A549 (cell line): Measurements from ENCODE around the gene C11orf68.

Experiments used
- CTCF ChIP-seq: fragments of >200 bp; sonication (Bioruptor Twin); formaldehyde crosslinking; IDR thresholded peaks from 3 replicates; pipeline ENCODE4 v1.5.1; 2016
- MAFK ChIP-seq: fragments of 450-650 bp; IDR thresholded peaks from 2 replicates; pipeline ENCODE4 v1.6.1; 2014; ENCODE audit not compliant: partially characterized antibody
- ZFP36 ChIP-seq: fragments of 450-650 bp; IDR thresholded peaks from 2 replicates; pipeline ENCODE4 v1.6.1; 2014; ENCODE audit warnings: borderline replicate concordance; ENCODE audit not compliant: partially characterized antibody
- ZNF302 ChIP-seq: fragments of 250-450 bp; sonication (Bioruptor Pico); IDR thresholded peaks from 2 replicates; pipeline ENCODE4 v1.9.0; 2021; ENCODE audit warnings: inconsistent platforms, mild to moderate bottlenecking, moderate library complexity
- TF ChIP-seq, protein P1 (sequence below): fragments of 200-600 bp; sonication (generic); IDR thresholded peaks from 2 replicates; pipeline ENCODE4 v1.6.1; 2016; ENCODE audit warnings: antibody characterized with exemption, mild to moderate bottlenecking, moderate library complexity
- TF ChIP-seq, protein P2 (sequence below): IDR thresholded peaks from 2 replicates; pipeline ENCODE4 v1.6.1; 2012

GRCh38 chr11:65868907-65869306 is 50.0 kb downstream of the C11orf68 start:
- TF ChIP-seq ZNF302 (CRISPR knock-in tag) (no peak), ZFP36 (no peak), MAFK (no peak), CTCF (no peak)
- TF ChIP-seq, protein P1, sequence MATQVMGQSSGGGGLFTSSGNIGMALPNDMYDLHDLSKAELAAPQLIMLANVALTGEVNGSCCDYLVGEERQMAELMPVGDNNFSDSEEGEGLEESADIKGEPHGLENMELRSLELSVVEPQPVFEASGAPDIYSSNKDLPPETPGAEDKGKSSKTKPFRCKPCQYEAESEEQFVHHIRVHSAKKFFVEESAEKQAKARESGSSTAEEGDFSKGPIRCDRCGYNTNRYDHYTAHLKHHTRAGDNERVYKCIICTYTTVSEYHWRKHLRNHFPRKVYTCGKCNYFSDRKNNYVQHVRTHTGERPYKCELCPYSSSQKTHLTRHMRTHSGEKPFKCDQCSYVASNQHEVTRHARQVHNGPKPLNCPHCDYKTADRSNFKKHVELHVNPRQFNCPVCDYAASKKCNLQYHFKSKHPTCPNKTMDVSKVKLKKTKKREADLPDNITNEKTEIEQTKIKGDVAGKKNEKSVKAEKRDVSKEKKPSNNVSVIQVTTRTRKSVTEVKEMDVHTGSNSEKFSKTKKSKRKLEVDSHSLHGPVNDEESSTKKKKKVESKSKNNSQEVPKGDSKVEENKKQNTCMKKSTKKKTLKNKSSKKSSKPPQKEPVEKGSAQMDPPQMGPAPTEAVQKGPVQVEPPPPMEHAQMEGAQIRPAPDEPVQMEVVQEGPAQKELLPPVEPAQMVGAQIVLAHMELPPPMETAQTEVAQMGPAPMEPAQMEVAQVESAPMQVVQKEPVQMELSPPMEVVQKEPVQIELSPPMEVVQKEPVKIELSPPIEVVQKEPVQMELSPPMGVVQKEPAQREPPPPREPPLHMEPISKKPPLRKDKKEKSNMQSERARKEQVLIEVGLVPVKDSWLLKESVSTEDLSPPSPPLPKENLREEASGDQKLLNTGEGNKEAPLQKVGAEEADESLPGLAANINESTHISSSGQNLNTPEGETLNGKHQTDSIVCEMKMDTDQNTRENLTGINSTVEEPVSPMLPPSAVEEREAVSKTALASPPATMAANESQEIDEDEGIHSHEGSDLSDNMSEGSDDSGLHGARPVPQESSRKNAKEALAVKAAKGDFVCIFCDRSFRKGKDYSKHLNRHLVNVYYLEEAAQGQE, result no peak
- TF ChIP-seq, protein P2, sequence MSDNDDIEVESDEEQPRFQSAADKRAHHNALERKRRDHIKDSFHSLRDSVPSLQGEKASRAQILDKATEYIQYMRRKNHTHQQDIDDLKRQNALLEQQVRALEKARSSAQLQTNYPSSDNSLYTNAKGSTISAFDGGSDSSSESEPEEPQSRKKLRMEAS, result no peak
